H1 (cell line): Measurements from ENCODE around the gene NUMB. TPM values are rescaled to one million over a fixed set of nuclear protein-coding genes. Genes with fewer than 3 reads are reported as not detected.

ENCODE experiments used
- CTCF ChIA-PET: fragments of 300-600 bp; sonication (Branson Sonifier 250); formaldehyde crosslinking; loops from one replicate; lab custom pipeline; 2021; ENCODE audit not compliant: partially characterized antibody; lab: Charles Lee
- POLR2A ChIA-PET: fragments of 300-600 bp; sonication (Branson Sonifier 250); formaldehyde crosslinking; loops from one replicate; lab custom pipeline; 2021; ENCODE audit warnings: inconsistent platforms; ENCODE audit not compliant: partially characterized antibody; lab: Charles Lee
- DNase-seq, 2 experiments: peaks; one replicate each; pipeline versions ENCODE4 v3.0.0 to v3.0.0-alpha.2; 2010 to 2022; ENCODE audit warnings: low spot score in 2 of 2, low read depth in 1 of 2, mixed read lengths in 1 of 2
- FAIRE-seq: peaks from 2 replicates; lab custom pipeline; 2011; peaks lifted over from hg19 to GRCh38; lab: Jason Lieb, UNC
- H2AFZ ChIP-seq: 2 replicates; pipeline ENCODE4 v1.8.1; 2012; ENCODE audit warnings: low read length, inconsistent platforms
- H2AK5ac ChIP-seq: 2 replicates; pipeline ENCODE4 v1.6.1; 2013; ENCODE audit warnings: low read depth, low read length
- H2BK120ac ChIP-seq: replicated peaks from 2 replicates; pipeline ENCODE3; 2013; ENCODE audit warnings: low read depth, low read length, inconsistent platforms
- H2BK12ac ChIP-seq: 2 replicates; pipeline ENCODE4 v1.6.1; 2013; ENCODE audit warnings: low read depth, low read length
- H2BK15ac ChIP-seq: 2 replicates; pipeline ENCODE4 v1.6.1; 2013; ENCODE audit warnings: low read length
- H2BK20ac ChIP-seq: 2 replicates; pipeline ENCODE4 v1.6.1; 2013; ENCODE audit warnings: low read length
- H2BK5ac ChIP-seq: 2 replicates; pipeline ENCODE4 v1.6.1; 2013; ENCODE audit warnings: low read depth, low read length
- H3K14ac ChIP-seq: 2 replicates; pipeline ENCODE4 v1.6.1; 2013; ENCODE audit warnings: inconsistent platforms; ENCODE audit not compliant: insufficient read length
- H3K18ac ChIP-seq: 2 replicates; pipeline ENCODE4 v1.6.1; 2013; ENCODE audit warnings: low read length; ENCODE audit errors: extremely low read depth
- H3K23ac ChIP-seq: 2 replicates; pipeline ENCODE4 v1.6.1; 2013; ENCODE audit warnings: inconsistent platforms; ENCODE audit not compliant: insufficient read length
- H3K23me2 ChIP-seq: 2 replicates; pipeline ENCODE4 v1.6.1; 2013; ENCODE audit warnings: low read depth, low read length
- H3K27ac ChIP-seq: 2 replicates; pipeline ENCODE4 v1.6.1; 2011; ENCODE audit warnings: low read depth, low read length, inconsistent platforms
- H3K27me3 ChIP-seq, 4 experiments: replicated peaks in 1 of 4; 1 replicate in 1 of 4; 2 replicates in 3 of 4; pipeline versions ENCODE4 v1.6.1 to v1.8.1; 2011 to 2013; ENCODE audit warnings: low read length in 3 of 4, mild to moderate bottlenecking in 3 of 4, inconsistent platforms in 2 of 4, mixed read lengths in 2 of 4, moderate library complexity in 1 of 4; ENCODE audit not compliant: control insufficient read depth in 3 of 4, insufficient read depth in 3 of 4; ENCODE audit errors: extremely low read depth in 1 of 4
- H3K36me3 ChIP-seq, 4 experiments: 2 replicates each; pipeline versions ENCODE4 v1.6.1 to v1.8.1; 2011 to 2013; ENCODE audit warnings: mild to moderate bottlenecking in 4 of 4, low read length in 3 of 4, moderate library complexity in 2 of 4, control low read depth in 1 of 4, inconsistent platforms in 1 of 4; ENCODE audit not compliant: insufficient read depth in 4 of 4, control insufficient read depth in 2 of 4
- H3K4ac ChIP-seq: replicated peaks from 2 replicates; pipeline ENCODE3; 2013; ENCODE audit warnings: low read length, low read depth, mixed read lengths, inconsistent platforms; ENCODE audit not compliant: insufficient read length
- H3K4me1 ChIP-seq, 4 experiments: replicated peaks in 1 of 4; 1 replicate in 1 of 4; 2 replicates in 3 of 4; pipeline versions ENCODE4 v1.6.1 to v1.8.1; 2011 to 2013; ENCODE audit warnings: low read length in 3 of 4, inconsistent platforms in 2 of 4, mixed read lengths in 1 of 4; ENCODE audit not compliant: insufficient read depth in 4 of 4, control insufficient read depth in 3 of 4
- H3K4me2 ChIP-seq, 2 experiments: 2 replicates each; pipeline versions ENCODE4 v1.6.1 to v1.8.1; 2011 to 2013; ENCODE audit warnings: low read depth in 2 of 2, low read length in 2 of 2, control low read depth in 1 of 2, inconsistent platforms in 1 of 2, mild to moderate bottlenecking in 1 of 2; ENCODE audit not compliant: insufficient read depth in 1 of 2
- H3K4me3 ChIP-seq, 4 experiments: fragments of 200-600, 300-600 bp in 1 of 4; sonication (generic), shearing (Covaris generic), sonication (Bioruptor Twin) in 1 of 4; 2 replicates each; pipeline versions ENCODE4 v1.5.1 to v1.8.1; 2011 to 2016; ENCODE audit warnings: low read length in 4 of 4, low read depth in 3 of 4, control low read depth in 2 of 4, inconsistent platforms in 2 of 4, mild to moderate bottlenecking in 2 of 4, mixed read lengths in 1 of 4, moderate library complexity in 1 of 4; ENCODE audit not compliant: insufficient read depth in 2 of 4; ENCODE audit errors: extremely low read depth in 1 of 4
- H3K56ac ChIP-seq: replicated peaks from 2 replicates; pipeline ENCODE3; 2013; ENCODE audit warnings: low read depth, mild to moderate bottlenecking, mixed read lengths, low read length, inconsistent platforms; ENCODE audit not compliant: insufficient read length
- H3K79me1 ChIP-seq: 2 replicates; pipeline ENCODE4 v1.6.1; 2013; ENCODE audit warnings: low read depth, low read length, control low read depth
- H3K79me2 ChIP-seq, 2 experiments: 2 replicates each; pipeline versions ENCODE4 v1.6.1 to v1.8.1; 2012 to 2013; ENCODE audit warnings: low read length in 2 of 2, mild to moderate bottlenecking in 2 of 2, inconsistent platforms in 1 of 2; ENCODE audit not compliant: insufficient read depth in 2 of 2, control insufficient read depth in 1 of 2
- H3K9ac ChIP-seq, 4 experiments: replicated peaks in 1 of 4; 1 replicate in 1 of 4; 2 replicates in 3 of 4; pipeline versions ENCODE4 v1.6.1 to v1.8.1; 2011 to 2013; ENCODE audit warnings: low read depth in 3 of 4, low read length in 3 of 4, control low read depth in 2 of 4, mild to moderate bottlenecking in 2 of 4, moderate library complexity in 2 of 4, inconsistent platforms in 1 of 4; ENCODE audit errors: extremely low read depth in 1 of 4
- H3K9me3 ChIP-seq, 2 experiments: 2 replicates each; pipeline versions ENCODE4 v1.6.1 to v1.8.1; 2012 to 2013; ENCODE audit warnings: mild to moderate bottlenecking in 2 of 2, moderate library complexity in 2 of 2, control low read depth in 1 of 2, inconsistent platforms in 1 of 2, low read depth in 1 of 2, low read length in 1 of 2, mixed read lengths in 1 of 2; ENCODE audit not compliant: insufficient read depth in 2 of 2
- H4K20me1 ChIP-seq, 2 experiments: replicated peaks in 1 of 2; 2 replicates each; pipeline versions ENCODE3 to v1.8.1; 2011 to 2013; ENCODE audit warnings: inconsistent platforms in 2 of 2, low read length in 2 of 2, mild to moderate bottlenecking in 1 of 2; ENCODE audit not compliant: insufficient read depth in 2 of 2, control insufficient read depth in 1 of 2
- H4K5ac ChIP-seq: 2 replicates; pipeline ENCODE4 v1.6.1; 2013; ENCODE audit warnings: low read length, low read depth, mixed read lengths, inconsistent platforms; ENCODE audit not compliant: insufficient read length
- H4K8ac ChIP-seq: 2 replicates; pipeline ENCODE4 v1.8.0; 2013; ENCODE audit warnings: mild to moderate bottlenecking, moderate library complexity, low read length, inconsistent platforms; ENCODE audit not compliant: insufficient read depth; ENCODE audit errors: extremely low read depth
- H4K91ac ChIP-seq: replicated peaks from 2 replicates; pipeline ENCODE3; 2013; ENCODE audit warnings: low read length, mixed read lengths, inconsistent platforms; ENCODE audit not compliant: insufficient read length
- ATF2 ChIP-seq: IDR thresholded peaks from 2 replicates; pipeline ENCODE4 v1.6.1; 2012; ENCODE audit warnings: low read length, inconsistent platforms
- ATF3 ChIP-seq: IDR thresholded peaks from 2 replicates; pipeline ENCODE4 v1.6.1; 2011; ENCODE audit warnings: low read depth, mild to moderate bottlenecking, low read length; ENCODE audit not compliant: insufficient read depth
- BCL11A ChIP-seq, 2 experiments: IDR thresholded peaks; one replicate each; pipeline ENCODE4 v1.6.1; 2011; ENCODE audit warnings: low read depth in 2 of 2, low read length in 2 of 2, mild to moderate bottlenecking in 2 of 2
- CBX8 ChIP-seq: fragments of 300-800, 300-1000 bp; sonication (generic); IDR thresholded peaks from 2 replicates; pipeline ENCODE4 v1.7.1; 2016; ENCODE audit warnings: low read depth, low read length, borderline replicate concordance
- POLR2A ChIP-seq, 2 experiments: IDR thresholded peaks; 1 replicate in 1 of 2; 2 replicates in 1 of 2; pipeline ENCODE4 v1.6.1; 2011; ENCODE audit warnings: low read depth in 2 of 2, low read length in 2 of 2, mild to moderate bottlenecking in 2 of 2; ENCODE audit errors: control extremely low read depth in 1 of 2
- SIRT6 ChIP-seq: IDR thresholded peaks from one replicate; pipeline ENCODE4 v1.7.1; 2012; ENCODE audit warnings: low read length, inconsistent platforms
- TCF12 ChIP-seq: IDR thresholded peaks from 2 replicates; pipeline ENCODE4 v1.6.1; 2011; ENCODE audit warnings: low read depth, mild to moderate bottlenecking, low read length
- WGBS, 2 experiments: shearing (Covaris generic) in 1 of 2; methylation state at CpG; one replicate each; pipeline versions ENCODE4 v1.1.6 to v1.1.7; 2013 to 2015; ENCODE audit warnings: low lambda C conversion rate in 2 of 2, mixed read lengths in 2 of 2, inconsistent platforms in 1 of 2, low coverage in 1 of 2, missing lambda C conversion rate in 1 of 2; ENCODE audit not compliant: insufficient replicate concordance in 2 of 2, insufficient coverage in 1 of 2, insufficient read length in 1 of 2; ENCODE audit errors: extremely low coverage in 1 of 2, missing lambda C conversion rate in 1 of 2; 5-methylcytosine and 5-hydroxymethylcytosine counted together
- polyA plus RNA-seq, 7 experiments: library from polyadenylated mRNA; depleted of rRNA in 3 of 7; stranded (reverse) in 5 of 7; unstranded in 2 of 7; fragments of >200 nt in 5 of 7; fragments of 200-250 nt in 2 of 7; gene quantifications; 1 replicate in 5 of 7; 2 replicates in 1 of 7; 4 replicates in 1 of 7; pipeline versions ENCODE4 v1.2.1 to v1.2.3, GENCODE V29; 2011 to 2013; ENCODE audit warnings: missing spikeins in 2 of 7, mixed read lengths in 2 of 7
- total RNA-seq: library from RNA; stranded (reverse); fragmentation: NEBNext Ultra II Directional; extraction: Animal tissue kit (Norgen Biotek cat#: 25700); gene quantifications from 2 replicates; pipeline ENCODE4 v1.2.1, GENCODE V29; 2021
- TF ChIP-seq, protein P1 (sequence below), 3 experiments: IDR thresholded peaks; 1 replicate in 2 of 3; 2 replicates in 1 of 3; pipeline versions ENCODE4 v1.5.1 to v1.6.1; 2011; ENCODE audit warnings: low read length in 3 of 3, mild to moderate bottlenecking in 3 of 3, inconsistent platforms in 2 of 3, low read depth in 1 of 3, moderate library complexity in 1 of 3; ENCODE audit not compliant: insufficient read depth in 1 of 3; ENCODE audit errors: control extremely low read depth in 1 of 3

Gene NUMB
- total and polyA plus RNA-seq, 2 of the 8 experiments (the other 6 are each of a cell fraction or from before 2014, with no cell fraction given) = 54.3 to 78.1 TPM

DNA sequence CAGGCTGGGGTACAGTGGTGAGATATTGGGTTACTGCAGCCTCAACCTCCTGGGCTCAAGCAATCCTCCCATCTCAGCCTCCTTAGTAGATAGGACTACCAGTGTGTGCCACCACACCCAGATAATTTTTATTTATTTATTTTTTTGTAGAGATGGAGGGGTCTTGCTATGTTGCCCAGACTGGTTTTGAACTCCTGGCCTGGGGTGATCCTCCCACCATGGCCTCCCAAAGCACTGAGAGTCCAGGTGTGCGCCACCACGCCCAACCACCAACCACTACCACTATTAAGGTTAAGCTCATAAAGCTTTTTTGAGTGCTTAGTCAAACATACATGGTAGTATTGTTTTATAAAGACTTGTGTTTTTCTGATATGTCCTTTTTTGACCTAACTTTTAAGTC is 36.2 kb upstream of the NUMB start:
- CTCF ChIA-PET = interaction anchor here (1.1 to 2.3 kb wide), 3 partner anchors 14 to 34 kb away, joined by 3 to 16 read pairs (median 3); no protein-coding TSS in a partner anchor
- Histone ChIP-seq H3K23ac (no peak overlapping the region), H2AFZ (no peak overlapping the region), H2AK5ac (no peak overlapping the region), H3K4me2 (no peak overlapping the region; a peak in 1 of 4 replicates), H3K27me3 (peaks cover 0 to 4% (median 0%) of the 10 kb centered on the region in 4 experiments; a peak in 1 of 7 replicates), H3K4ac (no peak overlapping the region), H3K18ac (no peak overlapping the region), H2BK5ac (no peak overlapping the region), H3K23me2 (peaks cover 11% of the 10 kb centered on the region), H2BK120ac (no peak overlapping the region), H3K9me3 (no peaks in the 10 kb centered on the region), H4K91ac (no peak overlapping the region), H4K8ac (no peak overlapping the region), H2BK12ac (no peak overlapping the region), H3K14ac (no peak overlapping the region), H3K56ac (no peak overlapping the region), H3K27ac (no peak overlapping the region), H2BK20ac (no peak overlapping the region), H3K4me3 (no peak overlapping the region), H4K20me1 (peaks cover 2 to 15% of the 10 kb centered on the region in 2 experiments), H2BK15ac (no peak overlapping the region), H4K5ac (no peak overlapping the region), H3K4me1 (peaks cover 6 to 15% (median 9%) of the 10 kb centered on the region in 4 experiments; a peak in 6 of 7 replicates), H3K9ac (no peak overlapping the region), H3K79me1 (peaks cover 8% of the 10 kb centered on the region), H3K79me2 (peaks cover 0 to 27% of the 10 kb centered on the region in 2 experiments; a peak in 2 of 4 replicates), H3K36me3 (peaks cover 0 to 18% (median 1%) of the 10 kb centered on the region in 4 experiments; a peak in 3 of 8 replicates)
- FAIRE-seq = no peak
- 100% methylated on average over 2 of the region's 2 CpGs; no CpG with 5 or more reads in 1 of the 2 experiments for WGBS, 2 experiments
- TF ChIP-seq BCL11A (IDR thresholded peaks at IDR 0.05; ENCODE audit: low read depth in 2 of 2, low read length in 2 of 2) (no peak), ATF3 (no peak), SIRT6 (no peak), POLR2A (IDR thresholded peaks at IDR 0.05; ENCODE audit: control extremely low read depth in 1 of 2, low read depth in 2 of 2, low read length in 2 of 2) (no peak), CBX8 (no peak), ATF2 (no peak), TCF12 (no peak)
- TF ChIP-seq, protein P1, sequence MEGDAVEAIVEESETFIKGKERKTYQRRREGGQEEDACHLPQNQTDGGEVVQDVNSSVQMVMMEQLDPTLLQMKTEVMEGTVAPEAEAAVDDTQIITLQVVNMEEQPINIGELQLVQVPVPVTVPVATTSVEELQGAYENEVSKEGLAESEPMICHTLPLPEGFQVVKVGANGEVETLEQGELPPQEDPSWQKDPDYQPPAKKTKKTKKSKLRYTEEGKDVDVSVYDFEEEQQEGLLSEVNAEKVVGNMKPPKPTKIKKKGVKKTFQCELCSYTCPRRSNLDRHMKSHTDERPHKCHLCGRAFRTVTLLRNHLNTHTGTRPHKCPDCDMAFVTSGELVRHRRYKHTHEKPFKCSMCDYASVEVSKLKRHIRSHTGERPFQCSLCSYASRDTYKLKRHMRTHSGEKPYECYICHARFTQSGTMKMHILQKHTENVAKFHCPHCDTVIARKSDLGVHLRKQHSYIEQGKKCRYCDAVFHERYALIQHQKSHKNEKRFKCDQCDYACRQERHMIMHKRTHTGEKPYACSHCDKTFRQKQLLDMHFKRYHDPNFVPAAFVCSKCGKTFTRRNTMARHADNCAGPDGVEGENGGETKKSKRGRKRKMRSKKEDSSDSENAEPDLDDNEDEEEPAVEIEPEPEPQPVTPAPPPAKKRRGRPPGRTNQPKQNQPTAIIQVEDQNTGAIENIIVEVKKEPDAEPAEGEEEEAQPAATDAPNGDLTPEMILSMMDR (IDR thresholded peaks at IDR 0.05; ENCODE audit: control extremely low read depth in 1 of 3, insufficient read depth in 1 of 3, low read depth in 1 of 3, low read length in 3 of 3) = no peak
- POLR2A ChIA-PET = no interaction called here
- no peak for DNase-seq
